Measurements from ENCODE around the gene MSLN. TPM values are rescaled to one million over a fixed set of nuclear protein-coding genes. Genes with fewer than 3 reads are reported as not detected.
"Not testable (repeated sequence)": the region's sequence is repeated elsewhere in the genome, so short reads cannot be mapped to it uniquely, and the experiment has no call there.

MSLN gene
- total RNA-seq, 1 experiment from 2014 or later: not detected

DNA sequence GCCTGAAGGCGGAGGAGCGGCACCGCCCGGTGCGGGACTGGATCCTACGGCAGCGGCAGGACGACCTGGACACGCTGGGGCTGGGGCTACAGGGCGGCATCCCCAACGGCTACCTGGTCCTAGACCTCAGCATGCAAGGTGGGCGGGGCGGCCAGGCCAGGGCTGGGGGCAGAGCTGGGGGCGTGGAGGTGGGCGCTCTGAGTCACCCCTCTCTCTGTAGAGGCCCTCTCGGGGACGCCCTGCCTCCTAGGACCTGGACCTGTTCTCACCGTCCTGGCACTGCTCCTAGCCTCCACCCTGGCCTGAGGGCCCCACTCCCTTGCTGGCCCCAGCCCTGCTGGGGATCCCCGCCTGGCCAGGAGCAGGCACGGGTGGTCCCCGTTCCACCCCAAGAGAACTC lies 7.9 kb downstream of the MSLN start:
- H3K4me2 ChIP-seq (ENCODE audit: low read depth, low read length, poor library complexity, severe bottlenecking): no peak overlapping the region
- no peaks in the 10 kb centered on the region for H3K4me1 ChIP-seq (ENCODE audit: low read length)
- no peaks in the 10 kb centered on the region for H3K36me3 ChIP-seq (ENCODE audit: insufficient read depth, low read length)
- H3K27ac ChIP-seq (ENCODE audit: low read length): no peak overlapping the region
- no peaks in the 10 kb centered on the region for H3K27me3 ChIP-seq (ENCODE audit: low read length)
- H4K20me1 ChIP-seq (ENCODE audit: insufficient read depth, low read depth, low read length): no peaks in the 10 kb centered on the region
- H3K9ac ChIP-seq (ENCODE audit: low read length): no peak overlapping the region
- no peaks in the 10 kb centered on the region for H3K79me2 ChIP-seq (ENCODE audit: low read length)
- H2AFZ ChIP-seq (ENCODE audit: low read length): no peak overlapping the region
- DNase-seq: no peak
- H3K4me3 ChIP-seq (ENCODE audit: low read length): no peak overlapping the region
- H3K9me2 ChIP-seq (replicated peaks; ENCODE audit: insufficient read depth, low read length): no peaks in the 10 kb centered on the region
- no peaks in the 10 kb centered on the region for H3K9me3 ChIP-seq (ENCODE audit: low read length)

- H3K9me2 ChIP-seq (replicated peaks; ENCODE audit: insufficient read depth, low read length): no peaks in the 10 kb centered on the region
- H3K27ac ChIP-seq (ENCODE audit: low read length): no peak overlapping the region
- H3K4me1 ChIP-seq (ENCODE audit: low read length): no peaks in the 10 kb centered on the region
- H2AFZ ChIP-seq (ENCODE audit: low read length): no peak overlapping the region
- H4K20me1 ChIP-seq (ENCODE audit: insufficient read depth, low read depth, low read length): no peaks in the 10 kb centered on the region
- H3K4me3 ChIP-seq (ENCODE audit: low read length): no peak overlapping the region
- H3K4me2 ChIP-seq (ENCODE audit: low read depth, low read length, poor library complexity, severe bottlenecking): no peak overlapping the region
- no peaks in the 10 kb centered on the region for H3K79me2 ChIP-seq (ENCODE audit: low read length)
- H3K36me3 ChIP-seq (ENCODE audit: insufficient read depth, low read length): no peaks in the 10 kb centered on the region
- H3K9me3 ChIP-seq (ENCODE audit: low read length): no peaks in the 10 kb centered on the region
- H3K27me3 ChIP-seq (ENCODE audit: low read length): no peaks in the 10 kb centered on the region
- no peak for DNase-seq
- no peak overlapping the region for H3K9ac ChIP-seq (ENCODE audit: low read length)
Observed at GRCh38 chr16:769184-769784, 8.8 kb downstream of the MSLN start.

DNA sequence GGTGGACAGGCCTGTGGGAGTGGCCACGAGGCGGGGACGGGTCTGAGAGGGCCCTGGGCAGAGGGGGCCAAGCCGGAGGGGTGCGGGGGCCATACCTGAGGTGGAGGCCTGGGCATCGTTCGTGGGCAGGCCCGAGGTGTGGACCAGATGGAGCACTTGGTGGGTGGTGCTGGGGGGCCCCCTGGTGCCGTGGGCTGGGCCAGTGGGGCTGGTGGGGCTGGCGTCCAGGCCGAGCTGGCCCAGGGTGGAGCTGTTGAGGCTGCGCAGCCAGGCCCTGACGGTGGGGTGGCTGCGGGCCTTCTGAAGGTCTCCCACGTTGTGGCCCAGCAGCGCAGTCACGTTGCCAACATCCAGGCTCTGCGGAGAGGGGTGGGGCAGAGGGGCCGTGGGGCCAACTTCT lies 9.4 kb downstream of the MSLN start:
- Histone ChIP-seq H3K4me3 (ENCODE audit: low read length) (no peak overlapping the region), H3K27me3 (ENCODE audit: low read length) (no peaks in the 10 kb centered on the region), H3K9ac (ENCODE audit: low read length) (no peak overlapping the region), H3K36me3 (ENCODE audit: insufficient read depth, low read length) (no peaks in the 10 kb centered on the region), H3K4me2 (ENCODE audit: low read depth, low read length, poor library complexity, severe bottlenecking) (no peak overlapping the region), H3K27ac (ENCODE audit: low read length) (no peak overlapping the region), H3K9me2 (replicated peaks; ENCODE audit: insufficient read depth, low read length) (no peaks in the 10 kb centered on the region), H3K4me1 (ENCODE audit: low read length) (no peaks in the 10 kb centered on the region), H3K79me2 (ENCODE audit: low read length) (no peaks in the 10 kb centered on the region), H2AFZ (ENCODE audit: low read length) (no peak overlapping the region), H4K20me1 (ENCODE audit: insufficient read depth, low read depth, low read length) (no peaks in the 10 kb centered on the region), H3K9me3 (ENCODE audit: low read length) (no peaks in the 10 kb centered on the region)
- DNase-seq: no peak

- Histone ChIP-seq H3K4me3 (ENCODE audit: low read length) (no peak overlapping the region), H3K4me1 (ENCODE audit: low read length) (no peaks in the 10 kb centered on the region)
- no peak for DNase-seq
Observed at GRCh38 chr16:770411-770810, 9.9 kb downstream of the MSLN start.

GRCh38 chr16:772959-773358 lies 12.4 kb downstream of the MSLN start:
- no peak for DNase-seq
- Histone ChIP-seq H3K4me1 (ENCODE audit: low read length) (no peaks in the 10 kb centered on the region), H3K27ac (ENCODE audit: low read length) (no peak overlapping the region), H4K20me1 (ENCODE audit: insufficient read depth, low read depth, low read length) (no peaks in the 10 kb centered on the region), H3K4me3 (ENCODE audit: low read length) (no peak overlapping the region), H2AFZ (ENCODE audit: low read length) (no peak overlapping the region), H3K9me2 (replicated peaks; ENCODE audit: insufficient read depth, low read length) (no peaks in the 10 kb centered on the region), H3K9me3 (ENCODE audit: low read length) (no peaks in the 10 kb centered on the region), H3K36me3 (ENCODE audit: insufficient read depth, low read length) (no peaks in the 10 kb centered on the region), H3K9ac (ENCODE audit: low read length) (no peak overlapping the region), H3K27me3 (ENCODE audit: low read length) (no peaks in the 10 kb centered on the region), H3K79me2 (ENCODE audit: low read length) (no peaks in the 10 kb centered on the region), H3K4me2 (ENCODE audit: low read depth, low read length, poor library complexity, severe bottlenecking) (no peak overlapping the region)

More at GRCh38 chr16:770411-770810, 9.9 kb downstream of the MSLN start:
- H3K27ac ChIP-seq (ENCODE audit: low read length): no peak overlapping the region
- H3K79me2 ChIP-seq (ENCODE audit: low read length): no peaks in the 10 kb centered on the region
- no peak overlapping the region for H2AFZ ChIP-seq (ENCODE audit: low read length)
- no peaks in the 10 kb centered on the region for H4K20me1 ChIP-seq (ENCODE audit: insufficient read depth, low read depth, low read length)
- H3K27me3 ChIP-seq (ENCODE audit: low read length): no peaks in the 10 kb centered on the region
- H3K9ac ChIP-seq (ENCODE audit: low read length): no peak overlapping the region
- no peaks in the 10 kb centered on the region for H3K9me3 ChIP-seq (ENCODE audit: low read length)
- H3K4me2 ChIP-seq (ENCODE audit: low read depth, low read length, poor library complexity, severe bottlenecking): no peak overlapping the region
- no peaks in the 10 kb centered on the region for H3K36me3 ChIP-seq (ENCODE audit: insufficient read depth, low read length)
- H3K9me2 ChIP-seq (replicated peaks; ENCODE audit: insufficient read depth, low read length): no peaks in the 10 kb centered on the region

DNA sequence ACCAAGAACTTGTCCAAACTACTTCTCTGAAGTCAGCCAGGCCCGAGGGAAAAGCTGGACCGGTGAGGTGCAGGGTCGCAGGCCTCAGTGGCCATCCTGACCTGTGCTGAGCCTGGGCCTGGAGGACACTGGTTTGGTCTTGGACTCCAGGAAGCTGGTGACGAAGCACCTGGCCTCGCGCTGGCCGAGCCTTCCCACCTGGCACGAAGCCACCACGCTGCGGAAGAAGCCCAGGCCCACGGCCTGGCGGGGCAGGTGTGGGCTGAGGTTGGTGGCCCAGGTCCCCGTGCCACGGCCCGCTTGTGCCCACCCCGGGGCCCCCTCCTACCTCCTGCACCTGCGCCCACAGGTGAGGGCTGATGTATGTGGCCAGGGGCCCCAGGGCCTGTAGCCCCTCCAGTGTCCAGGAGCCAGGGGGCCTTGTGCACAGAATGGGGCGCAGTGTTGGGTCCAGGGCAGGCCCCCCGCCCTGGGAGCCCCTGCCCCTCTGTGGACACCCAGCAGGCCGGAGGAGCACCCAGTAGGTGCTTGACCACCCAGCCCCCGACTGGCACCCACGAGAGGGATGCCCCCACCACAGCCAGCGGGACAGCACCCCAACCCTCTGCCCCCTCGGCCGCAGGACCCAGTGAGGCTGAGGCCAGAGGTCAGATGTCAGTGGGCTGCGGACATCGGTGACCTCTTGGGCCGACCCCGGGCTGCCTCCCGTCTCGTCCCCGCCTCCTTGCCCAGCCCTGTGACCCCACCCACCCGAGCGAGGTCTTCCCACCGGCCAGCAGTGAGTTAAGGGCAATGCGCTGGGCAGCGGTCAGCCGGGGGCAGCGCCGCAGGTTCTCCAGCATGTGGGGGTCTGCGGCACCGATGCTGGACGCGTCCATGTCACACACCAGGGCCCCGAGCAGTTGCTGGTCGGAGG lies 13.8 kb downstream of the MSLN start:
- Histone ChIP-seq H3K36me3 (ENCODE audit: insufficient read depth, low read length) (no peaks in the 10 kb centered on the region), H3K4me2 (ENCODE audit: low read depth, low read length, poor library complexity, severe bottlenecking) (no peak overlapping the region), H3K9ac (ENCODE audit: low read length) (no peak overlapping the region), H4K20me1 (ENCODE audit: insufficient read depth, low read depth, low read length) (no peaks in the 10 kb centered on the region), H3K79me2 (ENCODE audit: low read length) (no peaks in the 10 kb centered on the region), H3K4me1 (ENCODE audit: low read length) (no peaks in the 10 kb centered on the region), H3K9me3 (ENCODE audit: low read length) (no peaks in the 10 kb centered on the region), H3K4me3 (ENCODE audit: low read length) (no peak overlapping the region), H3K27me3 (ENCODE audit: low read length) (no peaks in the 10 kb centered on the region), H3K9me2 (replicated peaks; ENCODE audit: insufficient read depth, low read length) (no peaks in the 10 kb centered on the region), H3K27ac (ENCODE audit: low read length) (no peak overlapping the region), H2AFZ (ENCODE audit: low read length) (no peak overlapping the region)
- no peak for DNase-seq

- Histone ChIP-seq H3K9ac (ENCODE audit: low read length) (no peak overlapping the region), H3K4me1 (ENCODE audit: low read length) (no peaks in the 10 kb centered on the region), H3K4me3 (ENCODE audit: low read length) (no peak overlapping the region), H3K27ac (ENCODE audit: low read length) (no peak overlapping the region), H4K20me1 (ENCODE audit: insufficient read depth, low read depth, low read length) (no peaks in the 10 kb centered on the region), H3K9me2 (replicated peaks; ENCODE audit: insufficient read depth, low read length) (no peaks in the 10 kb centered on the region), H2AFZ (ENCODE audit: low read length) (no peak overlapping the region), H3K4me2 (ENCODE audit: low read depth, low read length, poor library complexity, severe bottlenecking) (no peak overlapping the region), H3K79me2 (ENCODE audit: low read length) (no peaks in the 10 kb centered on the region), H3K27me3 (ENCODE audit: low read length) (no peaks in the 10 kb centered on the region), H3K36me3 (ENCODE audit: insufficient read depth, low read length) (no peaks in the 10 kb centered on the region), H3K9me3 (ENCODE audit: low read length) (no peaks in the 10 kb centered on the region)
- no peak for DNase-seq
Observed at GRCh38 chr16:775236-775796, 14.8 kb downstream of the MSLN start.

DNA sequence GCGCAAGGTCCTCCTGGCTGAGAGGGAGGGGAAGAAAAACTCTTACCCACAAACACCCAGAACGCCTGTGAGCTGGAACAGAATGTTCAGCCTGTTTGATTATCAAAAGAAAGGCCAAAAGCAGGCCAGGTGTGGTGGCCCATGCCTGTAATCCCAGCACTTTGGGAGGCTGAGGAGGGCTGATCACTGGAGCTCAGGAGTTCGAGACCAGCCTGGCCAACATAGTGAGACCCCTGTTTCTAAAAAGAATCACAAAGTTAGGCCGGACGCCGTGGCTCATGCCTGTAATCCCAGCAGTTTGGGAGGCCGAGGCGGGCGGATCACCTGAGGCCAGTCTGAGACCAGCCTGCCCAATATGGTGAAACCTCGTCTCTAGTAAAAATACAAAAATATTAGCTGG lies 15.8 kb downstream of the MSLN start:
- H3K4me1 ChIP-seq (ENCODE audit: low read length); H4K20me1 ChIP-seq (ENCODE audit: insufficient read depth, low read depth, low read length); H3K4me3 ChIP-seq (ENCODE audit: low read length); H3K9me2 ChIP-seq (replicated peaks; ENCODE audit: insufficient read depth, low read length); H3K9me3 ChIP-seq (ENCODE audit: low read length); H3K9ac ChIP-seq (ENCODE audit: low read length); H3K27me3 ChIP-seq (ENCODE audit: low read length); H3K27ac ChIP-seq (ENCODE audit: low read length); H3K79me2 ChIP-seq (ENCODE audit: low read length); H3K36me3 ChIP-seq (ENCODE audit: insufficient read depth, low read length); H2AFZ ChIP-seq (ENCODE audit: low read length); DNase-seq; H3K4me2 ChIP-seq (ENCODE audit: low read depth, low read length, poor library complexity, severe bottlenecking): not testable (repeated sequence)
